Glomerular visceral epithelial cell (primary cell): ENCODE measurements around the gene EPRS1.
"Not testable (repeated sequence)": the region's sequence is repeated elsewhere in the genome, so short reads cannot be mapped to it uniquely, and the experiment has no call there.

Experiments used
- DNase-seq: peaks from one replicate; pipeline ENCODE4 v3.0.0-alpha.2; 2016; ENCODE audit errors: extremely low spot score

The EPRS1 gene

DNA sequence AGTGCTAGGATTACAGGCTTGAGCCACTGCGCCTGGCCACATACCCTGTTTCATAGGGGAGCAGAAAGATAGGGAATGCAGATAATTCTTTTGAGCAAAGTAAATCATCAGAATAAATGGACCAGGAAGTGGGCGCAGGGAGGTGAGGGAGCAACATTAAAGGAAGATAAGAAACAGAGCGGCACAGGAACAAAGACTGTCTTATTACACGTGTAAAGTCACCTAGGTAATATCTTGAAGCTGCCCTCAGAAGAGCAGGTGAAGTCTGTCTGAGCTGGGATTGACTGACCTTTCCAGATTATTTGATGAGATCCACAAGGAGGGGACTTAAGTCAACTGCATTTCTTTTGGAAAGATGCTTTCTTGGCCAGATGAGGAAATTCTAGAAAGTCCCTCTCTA, 7.7 kb downstream of the EPRS1 start:
- DNase-seq = no peak

DNA sequence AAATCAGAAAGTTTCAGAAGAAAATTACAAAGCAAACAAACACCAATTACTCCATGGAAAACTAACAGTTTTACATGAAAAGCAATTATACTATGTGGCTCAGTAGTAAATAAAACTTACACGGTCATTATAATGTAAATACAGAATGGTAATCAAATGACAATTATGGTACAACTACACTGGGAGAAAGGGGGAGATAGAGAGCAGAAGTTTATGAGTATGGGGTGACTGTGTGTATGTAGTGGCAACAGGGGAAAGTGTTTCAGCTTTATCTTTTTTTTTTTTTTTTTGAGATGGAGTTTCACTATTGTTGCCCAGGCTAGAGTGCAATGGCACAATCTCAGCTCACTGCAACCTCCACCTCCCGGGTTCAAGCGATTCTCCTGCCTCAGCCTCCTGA, 8.5 kb downstream of the EPRS1 start:
- not testable (repeated sequence) for DNase-seq

DNA sequence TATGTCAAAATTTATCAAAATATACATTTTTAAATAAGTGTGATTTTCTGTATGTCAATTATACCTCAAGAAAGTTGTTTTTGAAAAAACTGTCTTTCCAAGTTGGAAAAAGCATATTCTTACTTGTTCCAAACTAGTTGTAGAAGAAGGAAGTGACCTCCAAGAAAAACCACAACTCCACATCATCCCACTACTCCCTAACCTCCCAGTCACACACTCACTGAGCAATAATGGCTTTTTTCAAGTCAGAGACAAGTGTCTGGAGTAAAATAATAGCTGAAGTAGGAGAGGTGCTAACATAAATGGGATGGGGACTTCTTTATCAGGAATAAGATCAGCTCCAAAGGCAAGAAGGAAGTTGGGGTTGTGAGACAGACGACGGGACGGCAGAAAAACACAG, 13.4 kb downstream of the EPRS1 start:
- no peak for DNase-seq

DNA sequence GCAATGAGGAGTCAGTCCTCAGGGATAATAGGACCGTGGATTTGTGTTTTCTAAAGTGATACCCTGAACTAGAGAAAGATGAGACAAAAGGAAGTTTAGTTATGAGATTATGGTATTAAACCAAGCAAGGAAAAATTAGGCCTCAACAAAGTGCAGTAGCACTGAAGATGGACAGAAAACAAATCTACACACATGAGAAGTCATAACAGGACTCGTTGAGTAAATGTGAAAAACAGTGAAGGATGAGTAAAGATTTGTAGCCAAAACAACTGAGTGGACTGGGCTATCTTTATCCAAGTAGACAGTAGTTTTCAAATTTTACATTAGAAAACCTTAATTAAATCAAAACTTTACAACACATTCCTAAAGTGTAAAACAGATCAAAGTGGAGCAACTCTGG, 15.0 kb downstream of the EPRS1 start:
- DNase-seq = no peak

DNA sequence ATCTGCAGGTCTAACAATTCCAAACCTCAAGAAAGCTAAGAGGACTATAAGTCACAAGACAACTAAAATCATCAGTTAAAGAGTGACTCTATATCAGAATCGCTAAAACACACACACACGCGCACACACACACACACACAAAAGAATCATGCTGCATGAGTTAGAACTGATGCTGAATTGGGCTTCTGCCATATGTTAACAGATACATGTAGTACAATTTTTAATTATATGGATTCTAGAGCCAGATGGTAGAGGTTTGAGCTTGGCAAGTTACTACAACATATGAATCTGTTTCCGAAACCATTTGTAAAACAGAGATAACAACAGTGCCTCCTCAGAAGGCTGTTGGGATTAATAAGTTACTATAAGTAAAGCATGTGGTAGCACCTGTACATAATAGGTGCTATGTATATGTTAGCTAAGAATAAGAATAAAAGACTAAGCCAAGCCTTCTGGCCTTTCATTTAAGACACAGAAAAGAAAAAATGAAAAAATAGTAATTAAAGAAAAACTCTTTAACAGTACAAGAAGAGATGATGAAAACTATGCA, 17.9 kb downstream of the EPRS1 start:
- DNase-seq = no peak

DNA sequence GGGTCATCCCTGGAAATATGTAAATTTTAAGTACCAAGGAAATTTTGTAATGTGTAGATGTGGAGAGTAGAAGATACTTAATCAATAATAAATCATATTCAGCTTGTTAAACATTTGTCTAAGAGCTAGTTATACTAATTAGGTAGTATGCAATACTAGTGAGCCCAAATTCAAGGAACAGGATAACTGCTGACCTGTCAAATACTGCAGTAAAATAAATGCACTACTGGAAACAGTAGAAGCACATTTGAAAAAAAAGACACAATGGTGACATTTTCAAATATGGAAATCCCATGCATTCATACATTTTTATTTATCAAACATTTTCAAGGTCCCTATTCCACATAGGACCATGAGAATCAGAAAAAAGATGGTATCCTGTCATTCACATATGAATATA, 27.2 kb downstream of the EPRS1 start:
- no peak for DNase-seq

DNA sequence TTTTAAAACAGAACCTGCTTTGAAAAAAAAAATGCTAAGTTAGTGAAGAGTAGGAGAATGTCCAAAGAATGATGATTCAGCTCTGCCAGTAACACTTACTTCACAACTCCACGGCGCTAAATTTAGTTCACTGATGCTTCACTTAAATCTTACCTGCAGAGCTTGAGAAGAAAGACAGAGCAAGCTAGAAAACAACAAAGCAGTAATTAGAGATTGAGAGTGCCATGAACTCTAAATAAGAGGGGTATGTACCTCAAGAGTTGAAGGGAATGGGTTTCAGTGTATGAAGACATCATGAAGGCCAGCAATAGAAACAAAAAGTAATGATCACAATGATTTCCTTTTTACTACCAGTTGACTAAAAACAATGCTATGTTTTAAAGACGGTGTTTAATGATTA, 32.8 kb downstream of the EPRS1 start:
- no peak for DNase-seq

DNA sequence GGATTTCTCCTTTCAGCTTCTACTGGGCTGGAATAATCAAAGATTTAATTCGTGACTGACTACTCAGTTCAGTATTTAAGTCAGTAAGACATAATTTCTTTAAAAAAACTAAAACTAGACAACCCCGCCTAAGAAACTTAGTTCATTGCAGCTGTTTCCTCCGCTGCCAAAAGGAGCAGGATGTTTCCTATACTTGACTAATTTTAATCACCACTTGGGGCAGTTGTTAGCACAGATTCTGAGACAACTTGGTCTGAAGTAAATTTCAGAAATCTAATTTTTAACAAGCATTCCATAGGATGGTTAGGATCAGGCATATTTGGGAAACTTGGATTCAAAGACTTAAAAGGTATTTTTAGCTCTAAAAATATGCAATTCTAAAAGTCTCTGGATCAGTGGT, 34.0 kb downstream of the EPRS1 start:
- DNase-seq = no peak

DNA sequence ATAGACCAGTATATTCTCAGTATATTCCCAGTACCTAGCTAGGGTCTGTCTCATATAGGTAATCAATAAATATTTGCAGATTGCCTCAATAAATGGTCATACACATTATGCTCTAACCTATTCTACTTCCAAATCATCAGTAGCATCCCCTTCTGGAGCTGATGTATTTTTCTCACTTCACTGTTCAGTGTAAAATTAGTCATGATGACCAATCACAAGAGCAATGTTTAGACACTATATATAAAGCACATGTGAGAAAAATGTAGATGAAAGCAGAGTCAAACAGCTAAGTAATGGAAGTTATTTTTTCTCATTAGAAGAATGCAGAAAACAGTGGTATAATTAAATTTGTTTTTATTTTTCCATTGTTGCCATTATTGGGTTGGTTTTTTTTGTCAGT, 34.7 kb downstream of the EPRS1 start:
- DNase-seq = no peak

DNA sequence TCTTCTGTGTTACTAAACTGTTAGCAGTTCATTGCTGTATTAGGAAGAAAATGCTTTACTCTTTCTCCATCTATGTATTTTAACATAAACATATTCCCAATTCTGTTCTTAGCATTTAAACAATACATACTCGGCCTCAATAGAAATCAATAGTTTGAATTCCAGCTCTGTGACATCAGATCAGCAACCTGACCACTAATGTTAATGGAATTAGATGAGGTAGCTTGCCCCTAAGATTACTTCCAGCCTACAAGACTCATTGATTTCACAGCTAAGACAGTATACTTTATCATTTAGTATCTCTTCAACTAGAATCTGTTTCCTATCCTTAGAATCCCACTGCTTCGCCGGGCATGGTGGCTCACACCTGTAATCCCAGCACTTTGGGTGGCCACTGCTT, 38.9 kb downstream of the EPRS1 start:
- no peak for DNase-seq

DNA sequence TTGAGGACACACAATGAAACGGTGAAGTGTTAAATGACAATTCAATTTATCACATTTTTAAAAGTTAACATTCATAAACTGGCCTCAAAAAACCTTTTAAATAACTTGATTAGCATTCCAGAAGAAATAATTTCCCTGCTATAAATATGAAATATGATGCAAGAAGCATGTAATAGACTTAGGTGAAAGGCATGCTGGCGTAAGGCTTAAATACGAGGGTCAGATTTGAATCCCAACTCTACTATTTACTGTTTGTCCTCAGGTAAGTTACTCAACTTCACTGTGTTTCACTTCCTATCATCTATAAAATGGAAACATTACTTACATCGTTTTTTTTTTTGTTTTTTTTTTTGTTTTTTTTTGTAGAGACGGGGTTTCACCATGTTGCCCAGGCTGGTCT, 40.8 kb downstream of the EPRS1 start:
- DNase-seq = no peak

DNA sequence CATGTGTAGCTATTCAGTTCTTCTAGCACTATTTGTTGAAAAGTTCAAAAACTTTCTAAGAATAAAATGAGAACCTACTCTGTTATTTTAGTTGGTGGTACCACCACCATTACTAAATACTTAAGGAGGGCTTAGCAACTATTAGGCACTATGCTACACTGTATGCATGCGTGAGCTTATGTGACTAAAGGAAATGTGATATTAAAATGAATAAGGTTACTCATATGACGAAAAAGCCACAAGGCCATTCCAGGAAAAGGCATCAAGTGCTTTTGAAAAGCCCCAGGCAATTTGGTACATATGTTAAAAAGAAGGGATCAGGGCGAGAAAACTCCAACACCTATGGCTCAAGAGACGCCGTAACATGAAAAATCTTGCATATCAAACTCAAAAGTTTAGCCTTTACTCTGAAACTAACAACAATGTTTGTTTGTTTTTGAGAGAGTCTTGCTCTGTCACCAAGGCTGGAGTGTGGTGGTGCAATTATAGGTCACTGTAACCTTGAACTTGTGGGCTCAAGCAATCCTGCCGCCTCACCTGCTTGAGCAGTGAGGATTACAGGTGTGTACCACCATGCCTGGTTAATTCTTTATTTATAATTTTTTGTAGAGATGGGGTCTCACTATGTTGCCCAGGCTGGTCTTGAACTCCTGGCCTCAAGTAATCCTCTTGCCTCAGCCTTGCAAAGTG, 42.5 kb downstream of the EPRS1 start:
- DNase-seq = no peak

DNA sequence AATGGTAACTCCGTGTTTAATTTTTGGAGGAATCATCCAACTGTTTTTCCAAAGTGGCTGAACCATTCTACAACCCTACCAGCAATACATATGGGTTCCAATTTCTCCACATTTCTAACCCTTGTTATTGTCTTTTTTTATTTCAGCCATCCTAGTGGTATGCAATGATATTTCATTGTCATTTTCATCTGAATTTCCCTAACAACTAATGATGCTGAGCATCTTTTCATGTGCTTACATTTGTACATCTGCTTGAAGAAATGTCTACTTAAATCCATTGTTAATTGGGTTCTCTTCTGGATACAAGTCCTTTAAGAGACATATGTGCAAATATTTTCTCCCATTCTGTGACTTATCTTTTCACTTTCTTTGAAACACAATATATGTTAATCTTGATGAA, 43.3 kb downstream of the EPRS1 start:
- DNase-seq = no peak

DNA sequence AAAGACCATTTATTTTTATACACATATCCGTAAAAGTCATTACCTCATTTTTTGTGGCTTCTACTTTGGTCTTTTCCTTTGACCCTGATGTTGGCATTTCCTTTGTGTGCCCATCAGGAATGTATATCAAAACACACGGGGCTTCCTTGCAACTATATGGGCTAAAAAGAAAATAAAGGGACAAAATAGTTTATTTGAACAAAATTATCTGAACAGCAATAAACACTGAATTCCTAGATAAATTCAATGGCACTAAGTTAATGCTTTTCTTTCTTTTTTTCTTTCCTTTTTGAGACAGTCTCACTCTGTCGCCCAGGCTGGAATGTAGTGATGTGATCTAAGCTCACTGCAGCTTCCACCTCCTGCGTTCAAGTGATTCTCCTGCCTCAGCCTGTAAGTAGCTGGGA, 45.2 kb downstream of the EPRS1 start:
- peak; percentile 16 for DNase-seq

DNA sequence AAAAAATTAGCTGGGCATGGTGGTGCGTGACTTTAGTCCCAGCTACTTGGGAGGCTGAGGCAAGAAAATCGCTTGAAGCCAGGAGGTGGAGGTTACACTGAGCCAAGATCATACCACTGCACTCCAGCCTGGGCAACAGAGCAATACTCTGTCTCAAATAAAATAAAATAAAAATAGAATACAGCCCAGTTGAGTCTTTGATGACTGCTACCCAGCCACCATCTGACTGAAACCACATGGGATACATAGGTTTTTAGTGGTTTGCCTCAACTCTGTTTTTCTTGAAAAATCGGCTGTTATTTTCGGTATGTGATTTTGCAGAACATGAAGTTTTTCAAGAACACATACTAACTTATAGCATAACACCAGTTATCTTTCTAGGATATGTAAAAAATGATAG, 46.5 kb downstream of the EPRS1 start:
- no peak for DNase-seq
